Measurements from ENCODE around the gene CNIH1. TPM values are rescaled to one million over a fixed set of nuclear protein-coding genes. Genes with fewer than 3 reads are reported as not detected.
A peak's percentile ranks its signal among the peaks of the same experiment; 100 is the strongest.

Gene CNIH1
- total RNA-seq, 4 donors from 2014 or later = 52.3 to 144 (median 103) TPM

GRCh38 chr14:54488646-54489317, 47.6 kb upstream of the CNIH1 start, which contains the start of gene GMFB:
Gene GMFB (minus strand): TSS chr14:54488980. CDS start chr14:54488927, 53 bp downstream.
- peak; percentile 97 for DNase-seq (ENCODE audit: extremely low spot score)
- peak within 1 kb of the TSS; percentile 73 to 98 (median 80) for H3K4me3 ChIP-seq
- no peaks in the 10 kb centered on the region for H3K36me3 ChIP-seq
- intact Hi-C loops (cut with DNase I) = loop anchor here (2.0 kb wide), 2 partner anchors 20 to 48 kb away; partner anchors contain the start of genes CGRRF1 and CNIH1
- WGBS = under 1% methylated on average over 24 of the region's 51 CpGs
- peaks cover 28 to 49% (median 38%) of the 10 kb centered on the region in 4 donors for H3K4me1 ChIP-seq
- peak within 1 kb of the TSS; percentile 91 to 96 (median 95) for H3K27ac ChIP-seq (replicated peaks in 1 of 4)
- no peaks in the 10 kb centered on the region for H3K27me3 ChIP-seq
- H3K9me3 ChIP-seq = no peaks in the 10 kb centered on the region
- TF ChIP-seq POLR2A (IDR thresholded peaks at IDR 0.05; ENCODE audit: low read depth) = peak; percentile 59
- peak; percentile 89 to 93 for TF ChIP-seq POLR2AphosphoS5 (IDR thresholded peaks at IDR 0.05)
- TF ChIP-seq EP300 (IDR thresholded peaks at IDR 0.05) = no peak
- peak in 2 of 3 experiments; percentile 48 to 49 for TF ChIP-seq CTCF (IDR thresholded peaks at IDR 0.05)

DNA sequence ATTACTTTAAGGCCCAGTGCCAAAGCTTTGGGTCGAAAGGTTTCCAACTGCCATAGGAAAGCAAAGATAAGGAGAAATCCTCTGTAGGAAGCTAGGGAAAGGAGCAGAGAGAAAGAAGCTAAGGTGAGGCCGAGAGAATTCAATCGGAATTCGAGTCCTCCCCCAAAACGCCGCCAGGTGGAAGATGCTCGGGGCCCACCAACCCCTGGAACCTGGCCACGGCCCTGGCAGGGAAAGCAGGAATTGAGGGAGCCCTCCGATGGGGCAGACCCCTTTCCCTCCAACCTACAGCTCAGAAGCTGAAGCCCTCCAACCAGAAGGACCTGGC, 47.1 kb upstream of the CNIH1 start:
- DNase-seq (ENCODE audit: extremely low spot score) = no peak
- intact Hi-C loops (cut with DNase I) = loop anchor here (2.0 kb wide), 2 partner anchors 21 to 47 kb away; partner anchors contain the start of genes CGRRF1 and CNIH1
- Histone ChIP-seq H3K27me3 (no peaks in the 10 kb centered on the region), H3K36me3 (peaks cover 0 to under 1% (median 0%) of the 10 kb centered on the region in 4 donors), H3K4me3 (peak overlapping the region; percentile 73 to 98 (median 80)), H3K27ac (replicated peaks in 1 of 4) (peak overlapping the region; percentile 91 to 96 (median 95)), H3K4me1 (peaks cover 33 to 49% (median 39%) of the 10 kb centered on the region in 4 donors), H3K9me3 (no peaks in the 10 kb centered on the region)
- TF ChIP-seq CTCF (IDR thresholded peaks at IDR 0.05) (no peak), POLR2AphosphoS5 (IDR thresholded peaks at IDR 0.05) (no peak), POLR2A (IDR thresholded peaks at IDR 0.05; ENCODE audit: low read depth) (no peak), EP300 (IDR thresholded peaks at IDR 0.05) (no peak)
- WGBS = 0% methylated on average over 9 of the region's 9 CpGs

- WGBS = 34% methylated on average over 4 of the region's 4 CpGs
- peaks cover 33 to 53% (median 44%) of the 10 kb centered on the region in 4 donors for H3K4me1 ChIP-seq
- intact Hi-C loops (cut with DNase I) = loop anchor here (2.0 kb wide), 2 partner anchors 21 to 47 kb away; partner anchors contain the start of genes CGRRF1 and CNIH1
Observed at GRCh38 chr14:54487771-54488170, 46.6 kb upstream of the CNIH1 start.

DNA sequence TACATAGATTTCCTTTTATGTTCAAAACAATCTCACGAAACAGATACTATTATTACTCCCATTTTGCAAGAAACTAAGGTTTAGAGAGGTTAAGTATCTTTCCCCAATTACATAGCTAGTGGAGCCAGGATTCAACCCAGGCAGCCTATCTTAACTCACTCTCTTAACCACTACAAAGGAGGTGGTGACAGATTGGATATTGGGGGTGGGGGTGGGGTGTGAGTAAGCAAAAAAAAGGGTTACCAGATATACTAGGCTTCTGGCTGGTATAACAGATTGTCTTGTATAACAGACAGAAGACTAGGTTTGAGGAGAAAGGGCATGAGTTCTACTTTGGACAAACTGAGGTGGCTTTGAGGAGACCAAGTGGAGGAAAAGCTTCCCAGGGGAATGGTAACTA, 45.5 kb upstream of the CNIH1 start:
- peaks cover 33 to 53% (median 46%) of the 10 kb centered on the region in 4 donors for H3K4me1 ChIP-seq

More at GRCh38 chr14:54487771-54488170, 46.6 kb upstream of the CNIH1 start:
- DNase-seq (ENCODE audit: extremely low spot score) = no peak
- H3K9me3 ChIP-seq = no peaks in the 10 kb centered on the region
- no peaks in the 10 kb centered on the region for H3K27me3 ChIP-seq
- peak overlapping the region; percentile 73 to 98 (median 80) for H3K4me3 ChIP-seq
- TF ChIP-seq POLR2AphosphoS5 (IDR thresholded peaks at IDR 0.05) (peak in 1 of 2 donors; percentile 7), CTCF (IDR thresholded peaks at IDR 0.05) (no peak), EP300 (IDR thresholded peaks at IDR 0.05) (no peak)
- peaks cover 0 to 5% (median 3%) of the 10 kb centered on the region in 4 donors for H3K36me3 ChIP-seq
- H3K27ac ChIP-seq (replicated peaks in 1 of 4) = peak overlapping the region; percentile 91 to 96 (median 95)

More for the DNA sequence above, 45.5 kb upstream of the CNIH1 start:
- TF ChIP-seq EP300 (IDR thresholded peaks at IDR 0.05) (no peak), POLR2AphosphoS5 (IDR thresholded peaks at IDR 0.05) (no peak), POLR2A (IDR thresholded peaks at IDR 0.05; ENCODE audit: low read depth) (no peak), CTCF (IDR thresholded peaks at IDR 0.05) (no peak)
- 96% methylated on average over 1 of the region's 1 CpG for WGBS
- Histone ChIP-seq H3K27me3 (no peaks in the 10 kb centered on the region), H3K27ac (replicated peaks in 1 of 4) (no peak overlapping the region), H3K4me3 (no peak overlapping the region), H3K36me3 (peaks cover 0 to 11% (median 9%) of the 10 kb centered on the region in 4 donors), H3K9me3 (no peaks in the 10 kb centered on the region)
- DNase-seq (ENCODE audit: extremely low spot score) = no peak
- intact Hi-C loops (cut with DNase I) = no loop called here
